MV-4-11 (cell line): ENCODE measurements around the gene CDH12.
"Not testable (repeated sequence)": the region's sequence is repeated elsewhere in the genome, so short reads cannot be mapped to it uniquely, and the experiment has no call there.

ENCODE experiments used
- DNase-seq: peaks from one replicate; lab custom pipeline; 2025; lab: John Stamatoyannopoulos, UW

The CDH12 gene

DNA sequence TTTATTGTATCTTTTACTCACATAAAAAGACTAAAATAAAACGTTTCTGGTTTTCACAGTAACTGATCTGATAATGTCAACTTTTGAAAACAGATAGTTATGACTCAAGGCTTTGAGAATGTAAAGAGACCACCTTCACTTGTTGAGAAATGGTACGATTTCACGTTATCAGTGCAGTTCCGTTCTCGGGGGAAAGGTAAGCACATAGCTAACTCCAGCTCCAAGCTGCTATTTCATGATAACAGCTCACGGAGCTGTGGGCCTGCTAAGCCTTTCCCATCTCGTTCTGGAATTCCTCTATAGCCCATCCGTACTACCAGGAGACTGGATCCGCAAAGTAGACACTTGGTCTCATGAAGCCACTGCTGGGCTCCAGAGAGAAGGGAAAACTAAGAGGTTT, 701.3 kb downstream of the CDH12 start:
- DNase-seq, result not testable (repeated sequence)

DNA sequence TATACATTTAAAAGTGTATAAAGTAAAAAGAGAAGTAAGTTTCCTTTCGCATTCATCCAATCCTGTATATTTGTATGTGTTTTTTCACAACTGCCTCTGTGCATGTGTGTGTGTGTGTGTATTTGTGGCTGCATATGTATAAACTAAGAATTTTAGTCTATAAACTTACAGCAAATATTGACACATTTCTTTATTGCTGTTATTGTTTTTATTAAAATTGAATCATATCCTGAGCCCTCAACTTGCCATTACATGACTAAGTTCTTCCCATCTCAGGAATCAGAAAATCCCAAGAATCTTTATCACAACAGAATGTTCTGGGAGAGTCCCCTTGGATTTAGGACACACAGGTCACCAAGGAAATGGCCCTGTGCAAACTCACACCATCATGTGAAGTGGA, 712.7 kb downstream of the CDH12 start:
- not testable (repeated sequence) for DNase-seq

DNA sequence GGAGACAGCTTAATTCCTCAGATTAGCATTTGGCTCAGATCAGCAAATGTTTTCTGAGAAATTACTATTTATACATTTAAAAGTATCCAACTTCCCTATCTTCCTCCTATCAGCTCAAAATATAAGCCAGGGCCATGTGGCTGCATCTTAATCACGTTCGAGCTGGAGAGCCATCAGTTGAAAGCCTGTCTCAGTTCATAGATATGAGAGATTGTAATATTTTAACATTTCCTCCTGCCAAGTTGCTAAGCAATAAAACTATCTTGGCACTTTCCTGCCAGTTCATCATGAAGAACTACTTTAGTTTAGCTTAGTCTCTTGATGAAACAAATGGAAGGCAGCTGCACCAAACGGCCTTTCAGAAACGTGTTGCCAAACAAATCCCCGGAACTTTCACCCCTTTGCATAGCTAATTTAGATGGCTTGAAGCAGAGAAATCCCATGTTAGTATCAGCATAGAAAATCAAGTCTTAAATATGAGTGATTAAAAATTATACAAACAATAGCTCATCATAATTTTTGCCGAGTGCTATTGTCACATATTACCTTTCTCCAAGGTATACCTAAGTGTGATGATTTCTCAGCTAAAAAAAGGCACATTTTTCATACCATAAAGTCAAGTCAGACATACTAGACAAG, 713.4 kb downstream of the CDH12 start:
- not testable (repeated sequence) for DNase-seq

DNA sequence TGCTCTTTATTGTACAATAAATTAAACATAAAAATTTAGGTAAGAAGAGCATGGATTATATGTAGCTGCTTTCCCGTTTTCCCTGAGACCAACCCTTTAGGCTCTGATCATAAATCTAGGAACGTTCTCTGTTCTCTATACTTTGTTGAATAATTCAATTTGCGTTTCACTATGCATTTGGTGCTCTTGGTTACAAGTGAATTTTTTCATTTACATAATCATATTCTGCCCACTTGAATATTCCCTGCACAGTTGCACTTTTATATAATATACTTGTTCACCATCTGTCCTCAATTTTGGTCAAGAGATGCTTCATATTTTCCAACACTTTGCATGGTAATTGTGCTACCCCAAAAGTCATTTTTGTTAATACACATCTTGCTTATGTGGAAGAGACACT, 741.8 kb downstream of the CDH12 start:
- DNase-seq, result no peak

- no peak for DNase-seq
Measured at GRCh38 chr5:22109315-22109714, 743.8 kb downstream of the CDH12 start.

GRCh38 chr5:22108545-22108944, 744.6 kb downstream of the CDH12 start:
- DNase-seq, result no peak

- DNase-seq, result no peak
Measured at GRCh38 chr5:22102823-22103359, 750.3 kb downstream of the CDH12 start.

- no peak for DNase-seq
Measured at GRCh38 chr5:22088517-22088916, 764.6 kb downstream of the CDH12 start.

GRCh38 chr5:22079566-22079965, 773.6 kb downstream of the CDH12 start:
- no peak for DNase-seq

DNA sequence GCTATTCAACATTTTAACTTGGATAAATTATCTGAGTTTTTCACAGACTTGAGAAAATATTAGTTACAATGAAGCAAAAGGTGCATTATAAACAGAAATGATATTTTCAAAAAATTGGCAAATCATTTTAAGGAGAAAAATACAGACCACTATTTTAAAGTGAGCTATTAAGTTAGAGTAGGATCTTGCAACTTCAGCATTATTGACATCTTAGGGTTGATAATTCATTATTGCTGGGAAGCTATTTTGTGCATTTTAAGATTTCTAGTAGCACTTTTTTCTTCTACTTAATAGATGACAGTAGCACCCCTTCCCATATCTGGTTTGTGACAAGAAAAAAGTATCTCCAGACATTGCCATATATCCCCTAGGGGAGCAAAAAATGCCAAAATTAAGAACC, 774.1 kb downstream of the CDH12 start:
- DNase-seq, result no peak

GRCh38 chr5:22076586-22076985, 776.6 kb downstream of the CDH12 start:
- DNase-seq, result no peak

- no peak for DNase-seq
Measured at GRCh38 chr5:22070186-22070728, 782.9 kb downstream of the CDH12 start.

DNA sequence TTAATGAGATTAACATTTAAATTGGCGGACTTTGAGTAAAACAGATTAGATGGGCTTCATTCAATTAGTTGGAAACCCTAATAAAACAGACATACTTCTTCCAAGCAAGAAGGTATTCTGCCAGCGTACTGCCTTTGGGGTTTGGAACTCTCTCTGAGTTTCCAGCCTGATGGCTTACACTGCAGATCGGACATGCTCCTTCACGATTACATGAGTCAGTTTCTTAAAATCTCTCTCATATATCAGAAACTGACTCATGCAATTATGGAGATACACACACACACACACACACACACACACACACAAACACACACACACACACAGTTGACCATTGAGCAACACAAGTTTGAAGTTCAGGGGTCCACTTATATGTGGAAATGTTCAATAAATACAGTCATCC, 789.4 kb downstream of the CDH12 start:
- DNase-seq, result no peak

DNA sequence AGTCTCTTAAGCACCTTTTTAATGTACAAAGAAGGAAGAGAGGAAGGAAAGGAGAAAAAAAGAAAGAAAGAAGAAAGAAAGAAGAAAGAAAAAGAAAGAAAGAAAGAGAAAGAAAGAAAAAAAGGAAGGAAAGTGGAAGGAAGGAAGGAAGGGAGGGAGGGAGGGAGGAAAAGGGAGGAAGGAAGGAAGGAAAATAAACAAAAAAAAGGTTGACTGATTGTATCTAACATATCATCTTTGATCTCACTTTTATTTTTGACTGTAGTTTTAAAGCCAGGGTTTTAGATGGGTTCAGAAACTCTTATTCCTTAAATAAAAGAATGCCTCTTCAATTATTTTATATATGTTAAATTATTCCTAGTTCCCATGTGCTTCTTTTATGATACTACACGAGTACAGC, 794.5 kb downstream of the CDH12 start:
- DNase-seq, result no peak

DNA sequence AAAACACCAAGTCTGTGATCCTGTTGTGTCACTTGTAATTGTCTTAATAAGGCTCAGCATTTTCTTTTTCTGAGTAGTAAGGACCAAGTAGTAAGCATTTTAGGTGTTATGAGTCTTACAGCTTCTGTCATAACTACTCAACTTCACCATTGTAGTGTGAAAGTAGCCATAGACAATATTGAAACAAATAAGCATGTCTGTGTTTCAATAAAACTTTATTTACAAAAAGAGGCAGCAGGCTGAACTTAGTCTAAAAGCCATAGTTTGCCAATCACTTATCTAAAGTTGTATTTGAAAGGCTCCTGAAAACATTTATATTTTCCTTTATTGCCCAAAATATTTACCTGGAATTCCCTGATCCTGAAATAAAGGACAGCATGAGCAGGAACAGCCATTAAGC, 796.1 kb downstream of the CDH12 start:
- no peak for DNase-seq

- DNase-seq, result no peak
Measured at GRCh38 chr5:22056601-22057000, 796.5 kb downstream of the CDH12 start.

- no peak for DNase-seq
Measured at GRCh38 chr5:22053195-22053594, 799.9 kb downstream of the CDH12 start.

DNA sequence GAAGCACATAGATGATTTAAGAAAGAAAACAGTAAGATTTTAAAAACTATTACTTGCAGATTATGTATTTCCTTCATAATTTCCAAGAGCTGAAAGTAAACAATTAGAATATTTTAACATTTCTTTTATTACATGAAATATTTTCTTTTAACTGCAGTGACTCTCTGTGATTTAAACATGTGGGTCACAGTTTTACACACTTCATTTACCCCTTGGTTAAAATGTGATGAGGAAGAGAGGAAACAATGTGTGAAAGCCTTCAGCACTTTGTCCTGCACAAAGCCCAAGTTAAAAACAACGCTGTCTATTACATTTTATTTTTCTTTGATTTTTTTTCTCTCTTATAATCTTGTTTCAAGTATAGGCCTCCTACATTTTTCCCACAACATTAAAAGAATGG, 801.3 kb downstream of the CDH12 start:
- no peak for DNase-seq

GRCh38 chr5:22050931-22051330, 802.2 kb downstream of the CDH12 start:
- no peak for DNase-seq

DNA sequence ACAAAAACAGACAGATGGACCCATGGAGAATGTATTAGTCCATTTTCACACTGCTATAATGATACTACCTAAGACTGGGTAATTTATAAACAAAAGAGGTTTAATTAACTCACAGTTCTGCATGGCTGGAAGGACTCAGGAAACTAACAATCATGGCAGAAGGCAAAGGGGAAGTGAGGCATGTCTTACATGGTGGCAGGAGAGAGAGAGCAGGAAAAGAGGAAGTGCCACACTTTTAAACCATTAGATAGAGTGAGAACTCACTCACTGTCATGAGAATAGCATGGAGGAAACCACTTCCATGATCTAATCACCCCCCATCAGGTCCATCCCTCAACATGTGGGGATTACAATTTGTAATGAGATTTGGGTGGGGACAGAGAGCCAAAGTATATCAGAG, 808.9 kb downstream of the CDH12 start:
- DNase-seq, result peak; percentile 65

GRCh38 chr5:22036061-22036460, 817.1 kb downstream of the CDH12 start:
- no peak for DNase-seq

GRCh38 chr5:22033066-22033465, 820.1 kb downstream of the CDH12 start:
- DNase-seq, result no peak

DNA sequence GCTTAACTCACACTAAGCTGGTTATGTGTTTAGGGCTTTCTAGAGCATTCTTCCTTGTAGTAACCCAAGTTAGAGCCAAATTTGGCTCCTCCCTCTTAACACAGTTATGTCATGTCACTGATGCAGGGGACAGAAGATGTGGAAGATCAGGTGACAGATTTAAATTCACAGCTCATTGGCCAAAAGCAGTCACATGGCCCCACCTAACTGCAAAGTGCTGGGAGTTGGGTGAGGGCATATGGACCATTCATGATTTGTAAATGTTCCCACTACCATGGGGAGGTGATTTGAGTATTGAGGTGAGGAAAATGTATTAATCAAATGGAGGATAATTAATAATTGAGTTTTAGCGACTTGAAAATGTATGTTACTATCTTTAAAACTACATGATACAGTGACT, 829.4 kb downstream of the CDH12 start:
- no peak for DNase-seq

DNA sequence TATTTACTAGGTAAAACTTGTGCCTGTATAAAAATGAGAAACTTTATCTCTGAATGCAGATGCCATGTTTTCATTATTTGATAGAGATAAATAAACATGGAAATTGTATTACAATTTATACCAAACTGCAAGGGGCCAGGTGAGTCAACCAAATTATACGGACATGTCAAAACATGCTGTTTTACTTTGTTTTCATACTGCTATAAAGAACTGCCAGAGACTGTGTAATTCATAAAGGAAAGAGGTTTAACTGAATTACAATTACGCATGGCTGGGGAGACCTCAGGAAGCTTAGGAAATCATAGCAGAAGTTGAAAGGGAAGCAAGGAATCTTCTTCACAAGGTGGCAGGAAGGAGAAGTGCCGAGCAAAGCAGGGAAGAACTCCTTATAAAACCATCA, 840.3 kb downstream of the CDH12 start:
- not testable (repeated sequence) for DNase-seq
